Fibroblast of skin of scalp (primary cell): ENCODE data around the gene SSUH2.

Source experiments
- DNase-seq: peaks from one replicate; pipeline ENCODE4 v3.0.0-alpha.2; 2013

SSUH2 gene

GRCh38 chr3:8578282-8578681 lies 66.3 kb downstream of the SSUH2 start:
- DNase-seq, result no peak

GRCh38 chr3:8576841-8577571 lies 67.6 kb downstream of the SSUH2 start:
- peak; percentile 85 for DNase-seq

- no peak for DNase-seq
Observed at GRCh38 chr3:8576436-8576835, 68.2 kb downstream of the SSUH2 start.

GRCh38 chr3:8575364-8576104 lies 69.1 kb downstream of the SSUH2 start:
- no peak for DNase-seq

- DNase-seq, result no peak
Observed at GRCh38 chr3:8574670-8575322, 69.8 kb downstream of the SSUH2 start.

- no peak for DNase-seq
Observed at GRCh38 chr3:8574040-8574669, 70.4 kb downstream of the SSUH2 start.

GRCh38 chr3:8573342-8573926 lies 71.2 kb downstream of the SSUH2 start:
- no peak for DNase-seq

- DNase-seq, result no peak
Observed at GRCh38 chr3:8571256-8571655, 73.3 kb downstream of the SSUH2 start.
